H1 (cell line): ENCODE measurements around the gene NKAIN2. TPM values are rescaled to one million over a fixed set of nuclear protein-coding genes. Genes with fewer than 3 reads are reported as not detected.

ENCODE experiments used
- polyA plus RNA-seq, 7 experiments: library from polyadenylated mRNA; depleted of rRNA in 3 of 7; stranded (reverse) in 5 of 7; unstranded in 2 of 7; fragments of >200 nt in 5 of 7; fragments of 200-250 nt in 2 of 7; gene quantifications; 1 replicate in 5 of 7; 2 replicates in 1 of 7; 4 replicates in 1 of 7; pipeline versions ENCODE4 v1.2.1 to v1.2.3, GENCODE V29; 2011 to 2013; ENCODE audit warnings: missing spikeins in 2 of 7, mixed read lengths in 2 of 7
- total RNA-seq: library from RNA; stranded (reverse); fragmentation: NEBNext Ultra II Directional; extraction: Animal tissue kit (Norgen Biotek cat#: 25700); gene quantifications from 2 replicates; pipeline ENCODE4 v1.2.1, GENCODE V29; 2021

The NKAIN2 gene
- total and polyA plus RNA-seq, 2 of the 8 experiments (the other 6 are each of a cell fraction or from before 2014, with no cell fraction given), result 0.20 to 0.34 TPM

Other genes with a start within 250 kb of the NKAIN2 start
- gene TRDN, start 166.9 kb upstream of the NKAIN2 start, total RNA-seq, result 37.5 and 41.6 TPM in 2 replicates
- gene TRDN, start 166.9 kb upstream of the NKAIN2 start, polyA plus RNA-seq (2011; rRNA removed), result 1.2 and 1.6 TPM in 2 replicates